Neural cell (in vitro differentiated cells): ENCODE measurements around the gene SPATA31E1. TPM values are rescaled to one million over a fixed set of nuclear protein-coding genes. Genes with fewer than 3 reads are reported as not detected.

Source experiments
- H2AFZ ChIP-seq: fragments of 200-600, 300-800 bp; sonication (generic), shearing (Covaris generic); 2 replicates; pipeline ENCODE4 v1.6.0; 2014; ENCODE audit warnings: low read depth, mild to moderate bottlenecking, antibody characterized with exemption, low read length, moderate library complexity
- H3F3A ChIP-seq: fragments of 200-600 bp; shearing (Covaris generic); 2 replicates; pipeline ENCODE4 v1.6.1; 2016; ENCODE audit warnings: mild to moderate bottlenecking, moderate library complexity, mixed read lengths, antibody characterized with exemption, low read length; ENCODE audit not compliant: insufficient read depth, poor library complexity, severe bottlenecking
- H3K27ac ChIP-seq: fragments of 200-600, 300-800 bp; sonication (generic), shearing (Covaris generic); 2 replicates; pipeline ENCODE4 v1.5.1; 2014; ENCODE audit warnings: mild to moderate bottlenecking, low read length, moderate library complexity
- H3K27me3 ChIP-seq: fragments of 300-800, 200-600 bp; sonication (generic), shearing (Covaris generic); 2 replicates; pipeline ENCODE4 v1.6.0; 2014; ENCODE audit warnings: mild to moderate bottlenecking, low read depth, low read length, moderate library complexity; ENCODE audit not compliant: insufficient read depth
- H3K36me3 ChIP-seq: fragments of 300-800, 200-600 bp; sonication (generic), shearing (Covaris generic); 2 replicates; pipeline ENCODE4 v1.5.1; 2014; ENCODE audit warnings: mild to moderate bottlenecking, antibody characterized with exemption, low read length, moderate library complexity; ENCODE audit not compliant: insufficient read depth
- H3K4me2 ChIP-seq: fragments of 300-800, 200-600 bp; sonication (generic), shearing (Covaris generic); 2 replicates; pipeline ENCODE4 v1.6.0; 2014; ENCODE audit warnings: mild to moderate bottlenecking, low read length
- H3K4me3 ChIP-seq: fragments of 300-800, 200-600 bp; sonication (generic), shearing (Covaris generic); 2 replicates; pipeline ENCODE4 v1.5.1; 2014; ENCODE audit warnings: mild to moderate bottlenecking, low read length, moderate library complexity
- H3K79me2 ChIP-seq: fragments of 200-600 bp; shearing (Covaris generic); replicated peaks from 2 replicates; pipeline ENCODE4 v1.6.0; 2014; ENCODE audit warnings: mild to moderate bottlenecking, low read length, moderate library complexity; ENCODE audit not compliant: insufficient read depth
- H3K9ac ChIP-seq: fragments of 300-800, 200-600 bp; sonication (generic), shearing (Covaris generic); 2 replicates; pipeline ENCODE4 v1.6.1; 2016; ENCODE audit warnings: mild to moderate bottlenecking, low read length, mixed read lengths
- H3K9me2 ChIP-seq: fragments of 200-600 bp; shearing (Covaris generic); 2 replicates; pipeline ENCODE4 v1.6.1; 2016; ENCODE audit warnings: mild to moderate bottlenecking, low read length, mixed read lengths; ENCODE audit not compliant: insufficient read depth
- H3K9me3 ChIP-seq: fragments of 200-600, 300-800 bp; sonication (generic), shearing (Covaris generic); 2 replicates; pipeline ENCODE4 v1.6.1; 2016; ENCODE audit warnings: mild to moderate bottlenecking, mixed run types, low read length, moderate library complexity, mixed read lengths
- H4K20me1 ChIP-seq: fragments of 200-600 bp; shearing (Covaris generic); 2 replicates; pipeline ENCODE4 v1.6.1; 2016; ENCODE audit warnings: mild to moderate bottlenecking, mixed run types; ENCODE audit not compliant: insufficient read depth
- CTCF ChIP-seq: fragments of 450-650 bp; IDR thresholded peaks from 2 replicates; pipeline ENCODE4 v1.5.1; 2014; ENCODE audit warnings: antibody characterized with exemption, mild to moderate bottlenecking, moderate library complexity; ENCODE audit not compliant: poor library complexity, severe bottlenecking
- EP300 ChIP-seq: fragments of 450-650 bp; conservative IDR thresholded peaks from 2 replicates; pipeline ENCODE4 v1.6.1; 2014; ENCODE audit warnings: antibody characterized with exemption, mild to moderate bottlenecking, moderate library complexity; ENCODE audit not compliant: poor library complexity, severe bottlenecking
- EZH2 ChIP-seq: fragments of 200-600, 300-800 bp; shearing (Covaris generic), sonication (generic); IDR thresholded peaks from 2 replicates; pipeline ENCODE4 v1.6.1; 2014; ENCODE audit warnings: antibody characterized with exemption, low read length, borderline replicate concordance, mild to moderate bottlenecking; ENCODE audit not compliant: insufficient read depth, poor library complexity, severe bottlenecking
- MXI1 ChIP-seq: fragments of 450-650 bp; conservative IDR thresholded peaks from 2 replicates; pipeline ENCODE4 v1.6.1; 2014; ENCODE audit warnings: antibody characterized with exemption, mild to moderate bottlenecking; ENCODE audit not compliant: poor library complexity, severe bottlenecking
- POLR2AphosphoS5 ChIP-seq: IDR thresholded peaks from 2 replicates; pipeline ENCODE4 v1.6.1; 2012
- RAD21 ChIP-seq: fragments of 450-650 bp; conservative IDR thresholded peaks from 2 replicates; pipeline ENCODE4 v1.6.1; 2014; ENCODE audit warnings: antibody characterized with exemption, mild to moderate bottlenecking, moderate library complexity
- REST ChIP-seq: IDR thresholded peaks from 2 replicates; pipeline ENCODE4 v1.6.1; 2012; ENCODE audit warnings: borderline replicate concordance
- SMC3 ChIP-seq: fragments of 450-650 bp; conservative IDR thresholded peaks from 2 replicates; pipeline ENCODE4 v1.6.1; 2014; ENCODE audit warnings: antibody characterized with exemption, mild to moderate bottlenecking, moderate library complexity; ENCODE audit not compliant: poor library complexity
- TAF1 ChIP-seq: IDR thresholded peaks from 2 replicates; pipeline ENCODE4 v1.6.1; 2012; ENCODE audit warnings: low read depth
- polyA plus RNA-seq: library from polyadenylated mRNA; depleted of rRNA; stranded (reverse); fragments of >200 nt; gene quantifications from 2 replicates; pipeline ENCODE4 v1.2.3, GENCODE V29; 2014

Gene SPATA31E1
- polyA plus RNA-seq, 1 donor from 2014 or later: not detected

- Histone ChIP-seq H3F3A (no peaks in the 10 kb centered on the region), H2AFZ (no peak overlapping the region), H4K20me1 (no peaks in the 10 kb centered on the region), H3K27ac (no peak overlapping the region), H3K4me3 (no peak overlapping the region), H3K79me2 (no peaks in the 10 kb centered on the region), H3K9ac (no peak overlapping the region), H3K9me3 (no peaks in the 10 kb centered on the region), H3K4me2 (no peak overlapping the region), H3K36me3 (no peaks in the 10 kb centered on the region), H3K9me2 (no peaks in the 10 kb centered on the region), H3K27me3 (no peaks in the 10 kb centered on the region)
- no peak for TF ChIP-seq SMC3
- no peak for TF ChIP-seq REST
- no peak for TF ChIP-seq EP300
- no peak for TF ChIP-seq POLR2AphosphoS5
- no peak for TF ChIP-seq TAF1
- TF ChIP-seq CTCF: no peak
- no peak for TF ChIP-seq MXI1
- TF ChIP-seq RAD21: no peak
- TF ChIP-seq EZH2: no peak
Observed at GRCh38 chr9:87880116-87880515, 2.6 kb upstream of the SPATA31E1 start.

GRCh38 chr9:87880683-87881082 lies 2.0 kb upstream of the SPATA31E1 start:
- no peaks in the 10 kb centered on the region for H3K27me3 ChIP-seq
- no peaks in the 10 kb centered on the region for H4K20me1 ChIP-seq
- no peak overlapping the region for H3K4me2 ChIP-seq
- H3K4me3 ChIP-seq: no peak overlapping the region
- H3F3A ChIP-seq: no peaks in the 10 kb centered on the region
- TF ChIP-seq CTCF: no peak
- TF ChIP-seq TAF1: no peak
- TF ChIP-seq RAD21: no peak
- no peak for TF ChIP-seq SMC3
- no peak for TF ChIP-seq REST
- no peak for TF ChIP-seq MXI1
- no peak for TF ChIP-seq EZH2
- TF ChIP-seq POLR2AphosphoS5: no peak
- TF ChIP-seq EP300: no peak
- no peaks in the 10 kb centered on the region for H3K36me3 ChIP-seq
- H3K9me2 ChIP-seq: no peaks in the 10 kb centered on the region
- H2AFZ ChIP-seq: no peak overlapping the region
- no peaks in the 10 kb centered on the region for H3K9me3 ChIP-seq
- H3K9ac ChIP-seq: no peak overlapping the region
- H3K27ac ChIP-seq: no peak overlapping the region
- H3K79me2 ChIP-seq: no peaks in the 10 kb centered on the region
